Esophagus muscularis mucosa (tissue), 4 donors: ENCODE results near the gene SAXO1.

Experiments
- EP300 ChIP-seq: sonication (generic); formaldehyde crosslinking; IDR thresholded peaks from one replicate; pipeline ENCODE4 v1.6.1; 2017; ENCODE audit warnings: antibody characterized with exemption
- POLR2A ChIP-seq: fragments of 450-650 bp; IDR thresholded peaks from one replicate; pipeline ENCODE4 v1.6.1; 2017; ENCODE audit warnings: antibody characterized with exemption, moderate library complexity, mild to moderate bottlenecking, low read depth
- TF ChIP-seq, protein P1 (sequence below), 3 experiments: fragments of 200-600 bp in 2 of 3; fragments of 450-650 bp in 1 of 3; sonication (generic) in 2 of 3; IDR thresholded peaks; one replicate each; pipeline ENCODE4 v1.5.1; 2017 to 2019; ENCODE audit warnings: antibody characterized with exemption in 3 of 3, mild to moderate bottlenecking in 2 of 3, moderate library complexity in 1 of 3

DNA sequence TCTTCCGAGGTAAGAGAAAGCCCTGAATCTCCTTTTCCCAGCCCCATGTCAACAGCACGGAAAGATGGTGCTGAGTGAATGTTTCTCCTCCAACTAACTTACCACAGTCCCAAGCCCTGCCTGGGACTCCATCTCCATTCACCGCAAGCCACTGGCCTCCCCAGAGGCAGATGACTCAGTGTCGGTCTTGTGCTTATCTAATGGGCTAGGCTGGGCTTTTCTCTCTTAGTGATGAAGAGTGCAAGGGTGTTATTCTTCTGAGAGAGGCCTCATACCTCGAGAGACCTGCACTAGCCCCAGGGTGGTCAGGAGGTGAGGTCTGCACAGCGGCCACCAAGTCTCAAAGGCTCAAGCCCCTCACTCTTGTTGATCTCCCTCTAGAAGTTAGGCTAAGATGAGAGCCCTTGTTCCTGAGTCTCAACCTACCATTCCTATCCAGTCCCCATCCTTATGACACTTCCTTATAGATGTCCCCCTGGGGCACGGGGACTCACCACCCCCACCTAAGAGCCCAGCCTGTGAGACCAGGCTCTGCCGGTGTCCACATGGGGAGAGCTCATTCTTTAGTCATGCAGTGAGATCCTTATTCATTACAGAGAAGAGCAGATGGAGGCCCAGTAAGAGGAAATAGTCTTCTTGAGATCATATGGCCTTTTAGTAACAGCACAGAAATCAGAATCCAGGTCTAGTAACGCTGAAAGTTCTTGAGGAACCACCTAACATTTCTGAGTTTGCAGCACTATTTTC lies 127.0 kb downstream of the SAXO1 start:
- TF ChIP-seq, protein P1, sequence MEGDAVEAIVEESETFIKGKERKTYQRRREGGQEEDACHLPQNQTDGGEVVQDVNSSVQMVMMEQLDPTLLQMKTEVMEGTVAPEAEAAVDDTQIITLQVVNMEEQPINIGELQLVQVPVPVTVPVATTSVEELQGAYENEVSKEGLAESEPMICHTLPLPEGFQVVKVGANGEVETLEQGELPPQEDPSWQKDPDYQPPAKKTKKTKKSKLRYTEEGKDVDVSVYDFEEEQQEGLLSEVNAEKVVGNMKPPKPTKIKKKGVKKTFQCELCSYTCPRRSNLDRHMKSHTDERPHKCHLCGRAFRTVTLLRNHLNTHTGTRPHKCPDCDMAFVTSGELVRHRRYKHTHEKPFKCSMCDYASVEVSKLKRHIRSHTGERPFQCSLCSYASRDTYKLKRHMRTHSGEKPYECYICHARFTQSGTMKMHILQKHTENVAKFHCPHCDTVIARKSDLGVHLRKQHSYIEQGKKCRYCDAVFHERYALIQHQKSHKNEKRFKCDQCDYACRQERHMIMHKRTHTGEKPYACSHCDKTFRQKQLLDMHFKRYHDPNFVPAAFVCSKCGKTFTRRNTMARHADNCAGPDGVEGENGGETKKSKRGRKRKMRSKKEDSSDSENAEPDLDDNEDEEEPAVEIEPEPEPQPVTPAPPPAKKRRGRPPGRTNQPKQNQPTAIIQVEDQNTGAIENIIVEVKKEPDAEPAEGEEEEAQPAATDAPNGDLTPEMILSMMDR (IDR thresholded peaks at IDR 0.05) = no peak
- TF ChIP-seq POLR2A (no peak), EP300 (no peak)
